ENCODE results near the gene TRIM28. TPM values are rescaled to one million over a fixed set of nuclear protein-coding genes. Genes with fewer than 3 reads are reported as not detected.

The TRIM28 gene
- polyA plus RNA-seq, 3 donors, result 154 to 206 (median 156) TPM

- WGBS, 3 donors, result 8 to 11% (median 8%) methylated on average over 21 of the region's 21 CpGs
- no peak overlapping the region for H3K27ac ChIP-seq (ENCODE audit: low read depth, low read length)
Observed at GRCh38 chr19:58545286-58546018, 1.6 kb downstream of the TRIM28 start.

DNA sequence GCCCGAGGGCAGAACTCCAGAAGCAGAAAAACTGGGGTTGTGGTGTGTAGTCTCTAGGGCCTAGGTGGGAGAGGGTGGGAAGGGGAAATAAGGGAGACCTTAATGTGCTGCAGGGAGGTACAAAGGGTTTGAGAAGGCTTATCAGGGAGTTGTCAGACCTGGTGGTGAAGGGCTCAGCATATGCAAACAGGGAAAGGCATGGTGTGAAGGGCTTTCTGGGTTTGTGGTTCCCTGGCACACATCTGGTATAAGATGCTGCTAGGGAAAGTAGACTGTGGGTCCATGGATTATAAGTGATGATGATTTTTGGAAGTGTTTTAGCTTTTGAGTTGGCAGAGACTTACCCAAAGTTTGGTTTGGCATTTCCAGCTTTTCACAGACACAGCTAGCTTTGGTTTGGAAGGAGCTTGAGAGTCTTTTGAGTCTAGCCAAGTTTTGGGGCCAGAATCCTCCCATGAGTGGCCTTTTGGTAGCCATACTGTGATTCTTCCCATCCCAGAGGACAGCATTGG, 2.2 kb downstream of the TRIM28 start:
- H3K27ac ChIP-seq (ENCODE audit: low read depth, low read length), result no peak overlapping the region
- WGBS, 3 donors, result 0 to 13% (median 13%) methylated on average over 1 of the region's 1 CpG

DNA sequence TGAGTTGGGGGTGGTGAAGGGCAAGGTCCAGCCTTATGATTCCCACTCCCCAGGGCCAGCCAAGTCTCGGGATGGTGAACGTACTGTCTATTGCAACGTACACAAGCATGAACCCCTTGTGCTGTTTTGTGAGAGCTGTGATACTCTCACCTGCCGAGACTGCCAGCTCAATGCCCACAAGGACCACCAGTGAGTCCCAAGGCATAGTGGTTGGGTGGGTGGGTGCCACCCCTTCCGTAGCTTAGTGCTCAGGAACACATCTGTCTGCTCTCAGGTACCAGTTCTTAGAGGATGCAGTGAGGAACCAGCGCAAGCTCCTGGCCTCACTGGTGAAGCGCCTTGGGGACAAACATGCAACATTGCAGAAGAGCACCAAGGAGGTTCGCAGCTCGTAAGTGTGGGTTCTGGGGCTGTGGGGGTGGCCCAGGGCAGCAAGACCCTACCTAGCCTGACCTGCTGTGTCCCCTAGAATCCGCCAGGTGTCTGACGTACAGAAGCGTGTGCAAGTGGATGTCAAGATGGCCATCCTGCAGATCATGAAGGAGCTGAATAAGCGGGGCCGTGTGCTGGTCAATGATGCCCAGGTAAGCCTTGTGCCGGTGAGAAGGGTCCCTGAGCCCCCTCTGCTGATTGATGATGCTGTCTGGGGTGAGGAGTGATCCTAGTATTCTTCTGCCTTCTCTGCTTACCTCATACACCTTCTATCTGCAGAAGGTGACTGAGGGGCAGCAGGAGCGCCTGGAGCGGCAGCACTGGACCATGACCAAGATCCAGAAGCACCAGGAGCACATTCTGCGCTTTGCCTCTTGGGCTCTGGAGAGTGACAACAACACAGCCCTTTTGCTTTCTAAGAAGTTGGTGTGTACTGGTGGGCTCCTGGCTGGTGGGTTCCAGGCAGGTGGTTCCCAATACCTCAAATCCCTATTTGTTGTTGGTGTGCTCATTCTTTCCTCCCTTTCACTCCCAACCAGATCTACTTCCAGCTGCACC, 3.8 kb downstream of the TRIM28 start:
- H3K27ac ChIP-seq (ENCODE audit: low read depth, low read length), result no peak overlapping the region
- 88 to 92% (median 91%) methylated on average over 18 of the region's 18 CpGs for WGBS, 3 donors

DNA sequence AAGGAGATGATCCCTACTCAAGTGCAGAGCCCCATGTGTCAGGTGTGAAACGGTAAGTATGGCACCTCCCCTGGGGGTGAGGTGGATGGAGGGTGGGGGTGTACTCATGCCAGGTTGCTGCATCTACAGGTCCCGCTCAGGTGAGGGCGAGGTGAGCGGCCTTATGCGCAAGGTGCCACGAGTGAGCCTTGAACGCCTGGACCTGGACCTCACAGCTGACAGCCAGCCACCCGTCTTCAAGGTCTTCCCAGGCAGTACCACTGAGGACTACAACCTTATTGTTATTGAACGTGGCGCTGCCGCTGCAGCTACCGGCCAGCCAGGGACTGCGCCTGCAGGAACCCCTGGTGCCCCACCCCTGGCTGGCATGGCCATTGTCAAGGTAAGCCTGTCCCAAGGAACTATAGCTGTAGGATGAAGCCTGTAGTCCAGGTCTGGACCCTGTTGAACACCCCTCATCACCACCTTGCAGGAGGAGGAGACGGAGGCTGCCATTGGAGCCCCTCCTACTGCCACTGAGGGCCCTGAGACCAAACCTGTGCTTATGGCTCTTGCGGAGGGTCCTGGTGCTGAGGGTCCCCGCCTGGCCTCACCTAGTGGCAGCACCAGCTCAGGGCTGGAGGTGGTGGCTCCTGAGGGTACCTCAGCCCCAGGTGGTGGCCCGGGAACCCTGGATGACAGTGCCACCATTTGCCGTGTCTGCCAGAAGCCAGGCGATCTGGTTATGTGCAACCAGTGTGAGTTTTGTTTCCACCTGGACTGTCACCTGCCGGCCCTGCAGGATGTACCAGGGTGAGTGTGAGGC, 5.2 kb downstream of the TRIM28 start:
- no peak overlapping the region for H3K27ac ChIP-seq (ENCODE audit: low read depth, low read length)
- 88 to 90% (median 89%) methylated on average over 20 of the region's 20 CpGs for WGBS, 3 donors

DNA sequence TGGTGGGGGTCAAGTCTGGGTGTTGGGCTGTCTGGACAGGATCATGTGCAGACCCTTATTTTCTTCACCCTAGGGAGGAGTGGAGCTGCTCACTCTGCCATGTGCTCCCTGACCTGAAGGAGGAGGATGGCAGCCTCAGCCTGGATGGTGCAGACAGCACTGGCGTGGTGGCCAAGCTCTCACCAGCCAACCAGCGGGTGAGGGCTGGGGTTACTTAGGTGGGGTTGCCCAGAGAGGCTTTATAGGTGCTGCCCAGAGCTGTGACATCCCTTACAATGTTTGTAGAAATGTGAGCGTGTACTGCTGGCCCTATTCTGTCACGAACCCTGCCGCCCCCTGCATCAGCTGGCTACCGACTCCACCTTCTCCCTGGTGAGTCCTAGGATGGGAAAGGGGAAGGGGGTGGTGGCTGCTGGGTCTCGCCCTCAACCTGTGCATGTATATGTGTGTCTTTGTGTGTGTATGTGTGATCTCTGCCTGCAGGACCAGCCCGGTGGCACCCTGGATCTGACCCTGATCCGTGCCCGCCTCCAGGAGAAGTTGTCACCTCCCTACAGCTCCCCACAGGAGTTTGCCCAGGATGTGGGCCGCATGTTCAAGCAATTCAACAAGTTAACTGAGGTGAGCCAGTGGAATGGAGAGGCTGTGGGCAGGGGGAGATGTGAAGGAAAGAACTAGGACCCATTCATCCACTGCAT, 5.9 kb downstream of the TRIM28 start:
- no peak overlapping the region for H3K27ac ChIP-seq (ENCODE audit: low read depth, low read length)
- 85 to 91% (median 91%) methylated on average over 11 of the region's 11 CpGs for WGBS, 3 donors

- H3K27ac ChIP-seq (ENCODE audit: low read depth, low read length), result no peak overlapping the region
- 80 to 92% (median 92%) methylated on average over 13 of the region's 13 CpGs for WGBS, 3 donors
Observed at GRCh38 chr19:58550362-58551122, 6.7 kb downstream of the TRIM28 start.

- no peak overlapping the region for H3K27ac ChIP-seq (ENCODE audit: low read depth, low read length)
- WGBS, 3 donors, result 18 to 59% (median 52%) methylated on average over 1 of the region's 1 CpG
Observed at GRCh38 chr19:58551123-58551497, 7.2 kb downstream of the TRIM28 start.

DNA sequence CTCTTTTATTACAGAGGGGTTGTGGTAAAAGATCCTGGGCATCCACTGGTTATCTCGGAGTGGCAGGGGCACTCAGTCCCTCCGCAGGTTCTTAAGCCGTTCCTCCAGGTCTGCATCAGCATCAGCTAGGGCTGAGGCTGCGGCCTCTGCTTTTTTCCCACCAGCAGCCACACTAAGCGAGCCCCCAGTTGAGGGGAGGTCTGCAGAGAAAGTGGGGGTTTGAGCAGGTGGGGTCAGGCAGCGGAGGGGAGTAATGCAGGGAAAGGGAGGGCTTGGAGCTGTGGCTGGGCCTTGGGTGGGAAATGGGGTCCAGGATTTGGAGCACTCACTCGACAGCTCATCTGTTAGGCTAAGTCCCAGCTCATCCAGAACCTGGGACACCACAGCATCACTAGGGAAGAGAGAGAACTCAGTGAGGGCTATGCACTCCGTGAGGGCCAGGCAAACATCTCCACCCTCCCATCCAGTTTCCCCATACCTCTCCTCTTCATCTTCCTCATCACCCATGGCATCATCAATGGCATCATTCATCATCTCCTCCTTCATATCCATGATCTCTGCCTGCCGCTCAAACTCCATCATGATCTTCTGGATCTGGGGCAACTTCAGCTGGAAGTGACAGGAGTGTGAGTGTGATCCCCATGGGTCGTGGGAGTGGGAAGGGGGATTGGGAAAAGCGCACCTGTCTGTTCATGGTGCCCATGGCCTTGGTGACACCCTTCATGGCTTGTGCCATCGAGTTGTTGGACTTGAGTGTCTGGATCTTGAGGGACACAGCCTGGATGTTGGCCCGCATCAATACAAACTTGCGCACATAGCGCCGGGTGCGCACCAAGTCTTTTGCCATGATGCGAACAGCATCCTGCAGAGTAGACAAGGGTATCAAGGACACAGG, 8.0 kb downstream of the TRIM28 start:
- WGBS, 3 donors, result 91 to 95% (median 93%) methylated on average over 18 of the region's 18 CpGs
- H3K27ac ChIP-seq (ENCODE audit: low read depth, low read length), result no peak overlapping the region

- WGBS, 3 donors, result 89 to 90% (median 89%) methylated on average over 2 of the region's 2 CpGs
- no peak overlapping the region for H3K27ac ChIP-seq (ENCODE audit: low read depth, low read length)
Observed at GRCh38 chr19:58552655-58553054, 8.8 kb downstream of the TRIM28 start.

DNA sequence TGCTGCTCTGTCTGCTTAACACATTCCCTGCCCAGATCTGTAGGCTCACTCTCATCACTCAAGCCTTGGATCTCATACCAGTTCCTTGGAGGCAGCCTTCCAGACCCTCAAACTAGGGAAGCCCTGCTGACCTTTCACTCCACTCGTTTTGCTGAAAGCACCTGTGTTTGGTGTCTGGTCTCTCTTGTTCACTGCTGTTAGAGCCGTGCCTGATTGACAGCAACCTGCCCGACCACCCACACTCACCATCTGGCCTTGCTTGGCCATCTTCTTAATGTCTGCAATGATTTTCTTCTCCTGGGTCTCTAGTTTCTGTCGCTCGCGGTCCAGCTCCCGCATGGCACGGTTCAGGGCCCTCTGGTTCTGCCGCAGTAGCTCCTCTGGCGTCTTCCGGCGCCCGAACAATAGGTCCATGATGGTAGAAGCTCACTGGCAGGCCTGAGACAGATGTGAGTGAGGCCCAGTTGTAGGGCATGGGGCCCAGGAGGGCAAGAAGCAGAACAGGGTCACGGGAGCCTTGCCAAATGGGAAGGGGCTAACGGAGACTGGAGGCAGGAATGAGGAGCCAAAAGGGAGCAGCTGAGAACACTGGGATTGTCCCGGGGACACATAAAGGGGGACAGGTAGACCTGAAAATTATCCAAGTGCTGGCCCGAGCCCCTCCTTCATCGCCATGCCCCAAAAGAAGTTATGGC, 10.1 kb downstream of the TRIM28 start:
- H3K27ac ChIP-seq (ENCODE audit: low read depth, low read length), result peak overlapping the region; percentile 86
- WGBS, 3 donors, result 19 to 40% (median 36%) methylated on average over 18 of the region's 18 CpGs

DNA sequence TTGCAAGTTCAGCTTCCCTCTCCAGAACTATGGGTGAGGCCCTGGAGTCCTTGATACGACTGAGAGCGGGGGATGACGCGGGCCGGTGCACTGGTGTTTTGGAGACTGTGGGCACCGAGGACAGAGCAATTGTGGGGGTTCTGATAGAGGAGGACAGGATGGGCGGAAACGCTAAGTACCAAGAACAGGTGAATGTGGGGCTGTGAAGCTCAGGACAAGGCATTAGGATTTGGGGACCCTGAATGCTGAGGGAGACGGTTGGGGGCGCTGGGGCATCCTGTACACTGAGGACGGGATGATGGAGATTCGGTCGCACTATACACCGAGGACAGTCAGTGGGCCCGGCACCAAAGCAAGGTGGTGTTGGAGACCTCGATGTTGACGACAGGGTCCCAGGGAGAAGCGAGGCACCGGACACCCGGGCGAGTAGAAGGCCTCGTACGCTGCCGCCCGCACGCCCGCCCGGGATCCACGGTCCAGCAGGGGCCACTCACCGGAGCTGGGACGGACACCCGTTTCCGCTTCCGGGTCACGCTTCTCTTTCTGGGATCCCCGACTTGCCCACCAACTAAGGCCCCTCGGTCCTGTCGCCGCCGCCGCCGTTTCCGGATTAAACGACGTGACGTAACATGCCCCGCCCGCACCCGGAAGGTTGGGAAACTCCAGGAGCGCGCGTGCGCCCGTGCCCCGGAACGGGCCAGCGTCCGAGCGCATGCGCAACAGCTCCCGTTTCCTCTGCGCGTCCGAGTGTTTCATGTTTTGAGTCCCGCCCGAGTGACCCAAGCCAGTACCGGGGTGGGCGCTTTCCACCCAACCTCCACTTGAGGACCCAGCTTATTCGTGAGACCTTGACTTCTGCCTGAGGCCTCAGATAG, 10.9 kb downstream of the TRIM28 start, which contains the start of gene CHMP2A:
Gene CHMP2A (minus strand): TSS at position 612 of the 875 bp plus-strand sequence. CDS start 893 bp downstream, outside the sequence.
- WGBS, 3 donors, result 0 to 1% (median 1%) methylated on average over 69 of the region's 69 CpGs
- peak within 1 kb of the TSS; percentile 90 for H3K27ac ChIP-seq (ENCODE audit: low read depth, low read length)

GRCh38 chr19:58555369-58555885, 11.6 kb downstream of the TRIM28 start:
- H3K27ac ChIP-seq (ENCODE audit: low read depth, low read length), result peak overlapping the region; percentile 90
- 47 to 60% (median 50%) methylated on average over 4 of the region's 4 CpGs for WGBS, 3 donors

DNA sequence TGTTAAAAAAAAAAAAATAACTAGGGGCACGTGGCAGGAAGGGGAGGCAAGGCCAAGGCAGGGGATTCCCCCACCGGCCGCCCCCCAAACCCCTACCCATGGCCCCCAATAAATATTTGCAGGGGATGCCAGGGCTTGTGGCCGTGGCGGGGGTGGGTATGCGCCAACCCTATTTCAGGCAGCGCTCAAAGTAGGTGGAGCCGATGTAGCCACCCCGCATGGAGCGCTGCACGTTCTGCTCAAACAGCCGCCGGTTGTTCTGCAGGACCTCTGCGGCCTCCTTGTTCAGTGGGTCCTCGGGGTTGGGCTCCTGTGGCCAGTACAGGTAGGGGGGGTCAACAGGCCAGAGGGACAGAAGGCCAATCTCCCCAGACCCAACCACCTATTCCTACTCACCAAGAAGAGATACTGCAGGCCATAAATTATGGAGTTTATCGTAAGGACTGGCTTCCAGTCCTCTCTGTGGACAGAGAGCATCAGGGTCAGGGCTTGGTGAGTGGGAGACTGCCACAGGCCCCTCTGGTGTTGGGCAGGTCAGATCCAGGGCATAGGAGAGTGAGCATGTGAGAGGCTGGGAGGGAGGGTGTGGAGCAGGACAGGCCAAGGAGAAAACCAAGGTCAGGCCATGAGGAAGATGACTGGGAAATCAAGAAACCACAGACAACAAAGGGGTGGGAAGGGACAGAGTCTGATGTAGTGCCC, 12.2 kb downstream of the TRIM28 start:
- H3K27ac ChIP-seq (ENCODE audit: low read depth, low read length), result no peak overlapping the region
- 80 to 84% (median 82%) methylated on average over 15 to 16 of the region's 16 CpGs for WGBS, 3 donors

- H3K27ac ChIP-seq (ENCODE audit: low read depth, low read length), result no peak overlapping the region
- 55 to 63% (median 62%) methylated on average over 9 to 10 of the region's 10 CpGs for WGBS, 3 donors
Observed at GRCh38 chr19:58556622-58557220, 12.9 kb downstream of the TRIM28 start.
